Measurements from ENCODE around the gene CYP24A1. TPM values are rescaled to one million over a fixed set of nuclear protein-coding genes. Genes with fewer than 3 reads are reported as not detected.

Gene CYP24A1
- total and polyA plus RNA-seq, 2 of the 13 experiments (the other 11 are each of a cell fraction or from before 2014, with no cell fraction given): 9.4 to 32.7 TPM

GRCh38 chr20:54199721-54200176 is 26.0 kb upstream of the CYP24A1 start (continued):
- TF ChIP-seq, protein P1, sequence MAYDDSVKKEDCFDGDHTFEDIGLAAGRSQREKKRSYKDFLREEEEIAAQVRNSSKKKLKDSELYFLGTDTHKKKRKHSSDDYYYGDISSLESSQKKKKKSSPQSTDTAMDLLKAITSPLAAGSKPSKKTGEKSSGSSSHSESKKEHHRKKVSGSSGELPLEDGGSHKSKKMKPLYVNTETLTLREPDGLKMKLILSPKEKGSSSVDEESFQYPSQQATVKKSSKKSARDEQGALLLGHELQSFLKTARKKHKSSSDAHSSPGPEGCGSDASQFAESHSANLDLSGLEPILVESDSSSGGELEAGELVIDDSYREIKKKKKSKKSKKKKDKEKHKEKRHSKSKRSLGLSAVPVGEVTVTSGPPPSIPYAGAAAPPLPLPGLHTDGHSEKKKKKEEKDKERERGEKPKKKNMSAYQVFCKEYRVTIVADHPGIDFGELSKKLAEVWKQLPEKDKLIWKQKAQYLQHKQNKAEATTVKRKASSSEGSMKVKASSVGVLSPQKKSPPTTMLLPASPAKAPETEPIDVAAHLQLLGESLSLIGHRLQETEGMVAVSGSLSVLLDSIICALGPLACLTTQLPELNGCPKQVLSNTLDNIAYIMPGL (CRISPR knock-in tag; IDR thresholded peaks at IDR 0.05; ENCODE audit: borderline replicate concordance in 1 of 2, low read depth in 1 of 2): peak in 1 of 2 experiments; percentile 61; a peak in 1 of 4 replicates
- no peak for TF ChIP-seq MAFF (IDR thresholded peaks at IDR 0.05; ENCODE audit: low read depth, low read length)
- peak; percentile 47; the same call in 1 of the 2 replicates for TF ChIP-seq CBX5 (CRISPR knock-in tag; IDR thresholded peaks at IDR 0.05; ENCODE audit: borderline replicate concordance)
- TF ChIP-seq HNRNPLL (IDR thresholded peaks at IDR 0.05; ENCODE audit: low read depth, low read length, poor library complexity, severe bottlenecking): no peak
- no peak for TF ChIP-seq ZC3H13 (CRISPR knock-in tag; IDR thresholded peaks at IDR 0.05)
- TF ChIP-seq MYC (CRISPR knock-in tag; IDR thresholded peaks at IDR 0.05; ENCODE audit: borderline replicate concordance): no peak
- no peak for TF ChIP-seq ZNF44 (CRISPR knock-in tag; IDR thresholded peaks at IDR 0.05)
- no peak for TF ChIP-seq GATAD1 (CRISPR knock-in tag; IDR thresholded peaks at IDR 0.05)
- TF ChIP-seq, protein P2, sequence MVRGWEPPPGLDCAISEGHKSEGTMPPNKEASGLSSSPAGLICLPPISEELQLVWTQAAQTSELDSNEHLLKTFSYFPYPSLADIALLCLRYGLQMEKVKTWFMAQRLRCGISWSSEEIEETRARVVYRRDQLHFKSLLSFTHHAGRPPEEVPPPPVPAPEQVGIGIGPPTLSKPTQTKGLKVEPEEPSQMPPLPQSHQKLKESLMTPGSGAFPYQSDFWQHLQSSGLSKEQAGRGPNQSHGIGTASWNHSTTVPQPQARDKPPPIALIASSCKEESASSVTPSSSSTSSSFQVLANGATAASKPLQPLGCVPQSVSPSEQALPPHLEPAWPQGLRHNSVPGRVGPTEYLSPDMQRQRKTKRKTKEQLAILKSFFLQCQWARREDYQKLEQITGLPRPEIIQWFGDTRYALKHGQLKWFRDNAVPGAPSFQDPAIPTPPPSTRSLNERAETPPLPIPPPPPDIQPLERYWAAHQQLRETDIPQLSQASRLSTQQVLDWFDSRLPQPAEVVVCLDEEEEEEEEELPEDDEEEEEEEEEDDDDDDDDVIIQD (CRISPR knock-in tag; IDR thresholded peaks at IDR 0.05; ENCODE audit: low read depth): no peak
- TF ChIP-seq, protein P3, sequence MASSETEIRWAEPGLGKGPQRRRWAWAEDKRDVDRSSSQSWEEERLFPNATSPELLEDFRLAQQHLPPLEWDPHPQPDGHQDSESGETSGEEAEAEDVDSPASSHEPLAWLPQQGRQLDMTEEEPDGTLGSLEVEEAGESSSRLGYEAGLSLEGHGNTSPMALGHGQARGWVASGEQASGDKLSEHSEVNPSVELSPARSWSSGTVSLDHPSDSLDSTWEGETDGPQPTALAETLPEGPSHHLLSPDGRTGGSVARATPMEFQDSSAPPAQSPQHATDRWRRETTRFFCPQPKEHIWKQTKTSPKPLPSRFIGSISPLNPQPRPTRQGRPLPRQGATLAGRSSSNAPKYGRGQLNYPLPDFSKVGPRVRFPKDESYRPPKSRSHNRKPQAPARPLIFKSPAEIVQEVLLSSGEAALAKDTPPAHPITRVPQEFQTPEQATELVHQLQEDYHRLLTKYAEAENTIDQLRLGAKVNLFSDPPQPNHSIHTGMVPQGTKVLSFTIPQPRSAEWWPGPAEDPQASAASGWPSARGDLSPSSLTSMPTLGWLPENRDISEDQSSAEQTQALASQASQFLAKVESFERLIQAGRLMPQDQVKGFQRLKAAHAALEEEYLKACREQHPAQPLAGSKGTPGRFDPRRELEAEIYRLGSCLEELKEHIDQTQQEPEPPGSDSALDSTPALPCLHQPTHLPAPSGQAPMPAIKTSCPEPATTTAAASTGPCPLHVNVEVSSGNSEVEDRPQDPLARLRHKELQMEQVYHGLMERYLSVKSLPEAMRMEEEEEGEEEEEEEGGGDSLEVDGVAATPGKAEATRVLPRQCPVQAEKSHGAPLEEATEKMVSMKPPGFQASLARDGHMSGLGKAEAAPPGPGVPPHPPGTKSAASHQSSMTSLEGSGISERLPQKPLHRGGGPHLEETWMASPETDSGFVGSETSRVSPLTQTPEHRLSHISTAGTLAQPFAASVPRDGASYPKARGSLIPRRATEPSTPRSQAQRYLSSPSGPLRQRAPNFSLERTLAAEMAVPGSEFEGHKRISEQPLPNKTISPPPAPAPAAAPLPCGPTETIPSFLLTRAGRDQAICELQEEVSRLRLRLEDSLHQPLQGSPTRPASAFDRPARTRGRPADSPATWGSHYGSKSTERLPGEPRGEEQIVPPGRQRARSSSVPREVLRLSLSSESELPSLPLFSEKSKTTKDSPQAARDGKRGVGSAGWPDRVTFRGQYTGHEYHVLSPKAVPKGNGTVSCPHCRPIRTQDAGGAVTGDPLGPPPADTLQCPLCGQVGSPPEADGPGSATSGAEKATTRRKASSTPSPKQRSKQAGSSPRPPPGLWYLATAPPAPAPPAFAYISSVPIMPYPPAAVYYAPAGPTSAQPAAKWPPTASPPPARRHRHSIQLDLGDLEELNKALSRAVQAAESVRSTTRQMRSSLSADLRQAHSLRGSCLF (CRISPR knock-in tag; IDR thresholded peaks at IDR 0.05; ENCODE audit: borderline replicate concordance): no peak
- no peak for TF ChIP-seq FIP1L1 (IDR thresholded peaks at IDR 0.05; ENCODE audit: borderline replicate concordance, insufficient read depth, low read depth, low read length)
- TF ChIP-seq REXO4 (CRISPR knock-in tag; IDR thresholded peaks at IDR 0.05; ENCODE audit: borderline replicate concordance): no peak
- no peak for TF ChIP-seq ZNF367 (CRISPR knock-in tag; IDR thresholded peaks at IDR 0.05; ENCODE audit: borderline replicate concordance)
- no peak for TF ChIP-seq ZNF788 (CRISPR knock-in tag; IDR thresholded peaks at IDR 0.05; ENCODE audit: borderline replicate concordance)
- TF ChIP-seq RAD21 (CRISPR knock-in tag; IDR thresholded peaks at IDR 0.05): peak; percentile 97
- TF ChIP-seq HOXA7 (CRISPR knock-in tag; IDR thresholded peaks at IDR 0.05): no peak
- TF ChIP-seq KAT2B (IDR thresholded peaks at IDR 0.05; ENCODE audit: borderline replicate concordance, low read depth, low read length): no peak
- TF ChIP-seq ZFAT (CRISPR knock-in tag; conservative IDR thresholded peaks at IDR 0.05): no peak
- TF ChIP-seq ZNF710 (CRISPR knock-in tag; IDR thresholded peaks at IDR 0.05; ENCODE audit: borderline replicate concordance): no peak
- TF ChIP-seq ZNF792 (CRISPR knock-in tag; IDR thresholded peaks at IDR 0.05): no peak
